PC-3 (cell line): Measurements from ENCODE around the gene ADCY2.

Source experiments
- CTCF ChIP-seq: fragments of 300-600 bp; sonication (generic); conservative IDR thresholded peaks from 2 replicates; pipeline ENCODE4 v1.5.1; 2017; ENCODE audit warnings: antibody characterized with exemption, low read depth, mild to moderate bottlenecking, low read length
- EZH2 ChIP-seq: fragments of 300-600 bp; sonication (generic); IDR thresholded peaks from one replicate; pipeline ENCODE4 v1.6.1; 2017; ENCODE audit warnings: antibody characterized with exemption, mild to moderate bottlenecking, low read length; ENCODE audit not compliant: unreplicated experiment

DNA sequence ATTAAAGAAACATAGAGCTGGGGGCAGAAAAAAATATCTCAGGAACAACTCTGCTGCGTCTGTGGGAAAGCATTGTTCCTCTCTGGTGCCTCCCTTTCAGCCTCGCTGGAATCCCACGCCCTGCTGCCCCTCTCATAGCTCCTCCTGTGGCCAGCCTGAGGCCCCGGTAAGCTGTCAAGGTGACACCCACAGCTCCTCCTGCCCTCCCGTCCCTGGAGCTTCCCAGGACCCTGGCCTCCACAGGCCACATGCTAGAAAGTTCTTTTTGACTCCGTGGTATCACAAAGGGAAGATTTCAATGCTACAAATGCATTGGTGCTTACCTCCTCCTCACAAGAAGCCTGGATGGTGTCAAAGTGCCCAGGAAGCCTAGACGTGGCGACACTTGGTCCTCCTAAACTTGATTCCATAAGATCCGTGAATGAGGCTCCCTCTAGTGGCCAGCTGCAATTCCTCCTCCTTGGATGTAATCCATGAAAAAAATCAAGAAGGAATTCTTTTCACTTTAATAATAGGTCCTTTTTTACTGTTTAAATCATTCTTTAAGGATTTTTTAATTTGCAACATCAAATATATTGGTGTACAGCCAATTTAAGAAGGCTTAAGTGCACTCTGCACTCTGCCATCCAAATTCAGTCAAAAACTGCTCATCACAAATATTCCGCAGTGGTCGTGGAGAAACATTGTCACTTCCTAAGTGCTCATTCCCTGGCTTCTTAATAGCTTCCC, 350.1 kb downstream of the ADCY2 start:
- peak; percentile 98 for TF ChIP-seq CTCF
- TF ChIP-seq EZH2, result no peak
